ENCODE measurements around the gene SELENOH.
A peak's percentile ranks its signal among the peaks of the same experiment; 100 is the strongest.

The SELENOH gene

DNA sequence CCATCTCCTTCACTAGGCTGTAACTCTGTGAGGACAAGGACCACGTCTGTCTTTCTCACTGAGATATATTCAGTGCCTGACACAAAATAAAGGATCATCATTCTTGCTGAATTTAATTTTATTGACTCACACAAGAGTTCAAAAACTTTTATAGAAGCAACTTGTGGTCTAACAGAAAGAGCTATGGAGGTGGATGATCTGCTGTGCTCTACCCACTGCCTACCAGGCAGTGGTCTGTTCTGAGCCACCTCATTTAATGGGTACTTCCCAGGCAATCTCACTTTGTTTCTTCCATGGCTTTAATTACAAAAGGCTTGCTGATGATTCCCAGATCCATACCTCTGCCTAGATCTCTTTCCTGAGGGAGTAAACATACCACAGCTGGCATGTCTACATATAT is 5.6 kb downstream of the SELENOH start:
- no peak for DNase-seq (ENCODE audit: low spot score)

- DNase-seq (ENCODE audit: low spot score) = no peak
Observed at GRCh38 chr11:57751176-57751575, 9.9 kb downstream of the SELENOH start.

DNA sequence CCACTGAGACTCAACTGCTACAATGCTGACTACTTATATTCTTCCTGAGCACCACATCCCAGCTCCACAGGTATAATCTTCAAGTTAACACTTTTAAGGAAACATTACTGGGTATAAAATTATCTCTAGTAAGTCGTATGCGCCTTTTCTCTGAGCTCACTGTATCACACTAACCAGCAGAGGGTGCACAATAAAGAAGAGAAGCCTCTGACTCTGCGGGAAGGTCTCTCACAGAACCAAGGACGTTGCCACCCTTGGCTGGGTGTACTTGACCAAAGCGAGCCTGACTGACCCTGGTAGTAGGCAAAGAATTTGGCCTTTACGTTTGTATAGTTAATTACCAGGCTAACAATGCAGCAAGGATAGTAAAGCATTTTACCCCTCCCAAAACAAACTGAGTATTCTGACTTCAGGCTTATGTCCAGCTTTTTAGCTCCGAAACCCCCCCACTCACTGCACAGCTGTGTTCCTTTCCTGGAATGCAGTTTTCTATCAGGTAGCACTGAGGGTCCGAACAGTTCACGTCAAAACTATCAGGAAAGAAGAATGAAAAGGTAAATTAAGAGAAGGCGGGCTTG is 10.5 kb downstream of the SELENOH start, which contains the start of gene BTBD18:
Gene BTBD18, minus strand, starts transcription at position 144 of the 578 bp plus-strand sequence. CDS start 631 bp downstream, outside the sequence.
- no peak for DNase-seq (ENCODE audit: low spot score)

DNA sequence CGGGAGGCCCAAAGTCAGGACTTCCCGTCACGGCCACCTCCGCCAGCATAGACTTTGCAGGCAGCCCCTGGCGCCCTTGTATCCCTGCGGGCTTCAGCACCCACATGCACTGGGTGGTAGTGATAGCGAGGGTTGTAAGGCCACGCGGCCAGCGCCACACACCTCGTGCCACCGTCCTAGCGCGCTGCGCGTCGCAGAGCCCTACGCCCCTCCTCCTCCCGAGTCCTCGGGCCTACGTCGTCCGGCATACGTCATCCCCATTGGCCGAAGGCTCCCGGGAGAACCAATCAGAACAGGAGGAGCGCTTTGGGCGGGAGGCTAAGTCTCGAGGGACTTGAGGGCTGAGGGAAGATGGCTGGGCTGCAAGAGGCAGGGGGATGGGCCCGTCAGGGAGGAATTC is 11.7 kb downstream of the SELENOH start:
- no peak for DNase-seq (ENCODE audit: low spot score)

GRCh38 chr11:57758174-57758573 is 16.9 kb downstream of the SELENOH start:
- no peak for DNase-seq (ENCODE audit: low spot score)

- DNase-seq (ENCODE audit: low spot score) = peak; percentile 85
Observed at GRCh38 chr11:57761301-57762234, 20.3 kb downstream of the SELENOH start, which contains the start of gene CTNND1. Gene CTNND1, plus strand, starts transcription at chr11:57761802. Its CDS starts 29,677 bp downstream, at chr11:57791479.

GRCh38 chr11:57762235-57762861 is 21.1 kb downstream of the SELENOH start:
- DNase-seq (ENCODE audit: low spot score) = no peak

DNA sequence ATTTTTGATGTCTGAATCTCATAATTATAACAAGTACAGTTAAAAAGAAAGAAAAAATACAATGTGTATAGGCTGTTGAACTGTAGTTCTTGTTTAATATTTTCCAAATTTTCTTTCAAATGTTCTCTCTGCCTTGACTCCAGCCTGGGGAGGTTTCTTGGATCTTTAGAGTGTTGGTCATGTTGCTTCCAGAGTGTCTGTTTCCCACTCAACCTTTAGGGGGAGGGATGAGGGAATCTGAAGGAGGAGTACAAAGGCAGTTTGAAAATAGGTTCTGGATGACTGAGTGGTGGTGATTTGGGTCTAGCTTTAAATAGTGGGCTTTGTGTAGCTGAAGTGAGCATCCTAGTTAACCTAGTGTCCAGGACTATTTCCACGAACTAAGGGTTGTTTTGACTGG is 22.3 kb downstream of the SELENOH start:
- DNase-seq (ENCODE audit: low spot score) = no peak

DNA sequence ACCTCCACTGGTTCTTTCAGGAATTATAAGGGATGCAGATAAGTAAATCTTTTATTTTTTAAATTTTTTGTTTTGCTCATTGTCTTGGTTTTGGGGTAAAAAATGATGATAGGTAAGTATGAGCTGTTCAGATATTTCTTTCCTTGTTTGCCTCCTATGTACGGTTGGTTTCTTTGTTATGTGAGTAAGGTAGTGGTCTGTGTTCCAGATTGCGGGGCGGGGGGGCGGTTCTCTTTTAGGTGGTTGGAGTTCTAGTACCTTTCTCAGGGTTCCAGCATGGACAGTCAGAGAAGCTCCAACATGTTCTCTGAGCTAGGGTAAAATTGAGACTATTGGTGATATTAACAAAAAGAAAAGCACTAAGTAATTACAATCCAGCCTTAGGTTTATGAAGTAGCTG is 22.7 kb downstream of the SELENOH start:
- no peak for DNase-seq (ENCODE audit: low spot score)

- no peak for DNase-seq (ENCODE audit: low spot score)
Observed at GRCh38 chr11:57764566-57764965, 23.3 kb downstream of the SELENOH start.

GRCh38 chr11:57764972-57765371 is 23.7 kb downstream of the SELENOH start:
- no peak for DNase-seq (ENCODE audit: low spot score)

DNA sequence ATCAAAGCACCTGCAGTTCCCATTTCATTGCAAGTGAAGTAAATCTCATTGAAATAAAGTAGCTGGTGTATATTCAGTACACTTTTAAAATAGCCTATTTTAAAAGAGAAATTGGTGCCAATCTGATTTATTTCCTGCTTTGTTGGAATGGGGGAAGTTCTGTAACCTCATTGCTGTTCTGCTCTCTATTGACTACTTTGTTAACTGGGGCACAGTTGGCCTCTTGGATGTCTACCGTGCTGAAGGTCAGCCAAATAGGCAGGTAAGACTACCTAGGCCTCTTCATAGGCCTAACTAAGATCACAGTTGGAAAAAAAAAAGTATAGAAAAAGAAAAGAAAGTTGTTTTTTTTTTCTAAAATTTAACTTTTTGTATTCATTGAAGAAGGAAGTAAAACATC is 29.5 kb downstream of the SELENOH start:
- no peak for DNase-seq (ENCODE audit: low spot score)

DNA sequence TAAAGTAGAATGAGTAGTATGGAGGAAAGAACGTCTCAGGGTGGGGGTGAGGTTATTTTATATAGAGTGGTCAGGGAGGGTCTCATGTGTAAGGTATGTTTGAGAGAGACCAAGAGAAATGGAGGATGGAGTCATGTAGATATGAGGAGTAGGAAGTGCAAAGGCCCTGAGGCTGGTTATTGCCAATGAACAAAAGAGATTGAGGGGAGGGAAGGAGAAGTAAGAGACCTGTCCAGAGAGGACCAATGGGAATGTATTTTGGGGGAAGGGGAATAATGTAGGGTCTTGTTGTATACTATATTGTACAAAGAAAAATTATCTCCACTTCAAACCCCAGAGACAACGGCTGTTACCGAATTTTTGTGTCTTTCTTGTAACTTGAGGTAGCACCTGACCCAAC is 30.1 kb downstream of the SELENOH start:
- no peak for DNase-seq (ENCODE audit: low spot score)

GRCh38 chr11:57772562-57772961 is 31.3 kb downstream of the SELENOH start:
- no peak for DNase-seq (ENCODE audit: low spot score)

GRCh38 chr11:57773026-57773598 is 31.8 kb downstream of the SELENOH start:
- no peak for DNase-seq (ENCODE audit: low spot score)

- no peak for DNase-seq (ENCODE audit: low spot score)
Observed at GRCh38 chr11:57775491-57775890, 34.2 kb downstream of the SELENOH start.

GRCh38 chr11:57776031-57776521 is 34.8 kb downstream of the SELENOH start:
- DNase-seq (ENCODE audit: low spot score) = no peak

GRCh38 chr11:57776577-57777210 is 35.4 kb downstream of the SELENOH start:
- DNase-seq (ENCODE audit: low spot score) = no peak

GRCh38 chr11:57777969-57778317 is 36.7 kb downstream of the SELENOH start:
- no peak for DNase-seq (ENCODE audit: low spot score)

DNA sequence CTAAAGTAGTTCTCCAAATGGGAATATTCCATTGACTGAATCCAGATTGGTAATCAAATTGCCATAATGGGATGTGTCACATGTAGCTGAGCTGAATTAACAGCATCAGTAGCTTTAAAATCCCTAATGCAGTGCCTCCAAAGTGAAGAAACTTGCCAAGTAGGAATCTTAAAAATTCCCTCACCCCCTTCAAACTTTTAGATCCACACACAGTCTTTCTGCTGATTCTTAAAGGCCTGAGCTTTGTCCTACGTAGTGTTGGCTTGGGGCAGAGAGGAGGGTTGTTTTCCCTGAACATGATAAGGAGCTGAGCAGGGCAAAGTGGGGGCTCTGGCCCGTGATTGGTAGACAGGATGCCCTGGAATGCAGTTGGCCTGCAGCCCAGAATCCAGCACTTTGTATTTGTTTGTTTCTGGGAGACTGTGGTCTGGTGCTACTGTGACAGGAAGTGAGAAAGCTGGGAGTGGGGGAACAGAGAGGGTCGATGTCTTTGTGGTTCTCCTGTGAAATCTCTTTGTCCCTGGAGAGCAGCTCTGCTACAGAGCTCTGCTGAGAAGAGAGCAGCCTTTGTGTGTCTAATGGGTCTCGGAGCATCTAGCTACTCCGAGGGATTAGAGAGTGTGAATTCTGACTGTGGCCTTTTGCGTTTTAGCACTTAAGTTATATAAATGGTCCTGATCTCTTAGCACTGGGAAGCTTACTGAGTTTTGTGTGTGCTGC is 37.2 kb downstream of the SELENOH start:
- peak; percentile 84 for DNase-seq (ENCODE audit: low spot score)

- DNase-seq (ENCODE audit: low spot score) = no peak
Observed at GRCh38 chr11:57779276-57779675, 38.0 kb downstream of the SELENOH start.
